HepG2 (cell line): ENCODE results near the gene PTPRF. TPM values are rescaled to one million over a fixed set of nuclear protein-coding genes. Genes with fewer than 3 reads are reported as not detected.

Source experiments
- CBX1 ChIP-seq: IDR thresholded peaks from one replicate; pipeline ENCODE4 v1.6.1; 2016; ENCODE audit warnings: antibody characterized with exemption, low read depth
- DMTF1 ChIP-seq: sonication (generic); formaldehyde crosslinking; IDR thresholded peaks from 2 replicates; pipeline ENCODE4 v1.4.0; 2020; ENCODE audit warnings: mild to moderate bottlenecking, missing genetic modification reagents
- E2F2 ChIP-seq: sonication (generic); formaldehyde crosslinking; IDR thresholded peaks from 2 replicates; pipeline ENCODE4 v1.4.0; 2020; ENCODE audit warnings: missing genetic modification reagents, borderline replicate concordance
- ELF3 ChIP-seq: IDR thresholded peaks from 2 replicates; pipeline ENCODE4 v1.6.1; 2016; ENCODE audit warnings: missing genetic modification reagents, missing compliant biosample characterization
- FOXO1 ChIP-seq: sonication (generic); formaldehyde crosslinking; IDR thresholded peaks from 2 replicates; pipeline ENCODE4 v1.4.0; 2020; ENCODE audit warnings: missing genetic modification reagents
- GABPA ChIP-seq, 2 experiments: IDR thresholded peaks; 2 replicates each; pipeline ENCODE4 v1.6.1; 2011 to 2016; ENCODE audit warnings: low read depth in 2 of 2, low read length in 1 of 2, missing biosample characterization in 1 of 2, missing genetic modification characterization in 1 of 2
- HDAC1 ChIP-seq: sonication (generic); formaldehyde crosslinking; IDR thresholded peaks from 2 replicates; pipeline ENCODE4 v1.5.1; 2020; ENCODE audit warnings: mild to moderate bottlenecking, missing genetic modification reagents
- HOXA7 ChIP-seq: sonication (generic); formaldehyde crosslinking; IDR thresholded peaks from 2 replicates; pipeline ENCODE4 v1.8.1; 2022; ENCODE audit warnings: mild to moderate bottlenecking, missing genetic modification reagents, moderate library complexity
- MAFG ChIP-seq: sonication (generic); formaldehyde crosslinking; IDR thresholded peaks from 2 replicates; pipeline ENCODE4 v1.5.1; 2020; ENCODE audit warnings: mild to moderate bottlenecking, missing genetic modification reagents
- TBL1XR1 ChIP-seq: fragments of 150-350 bp; IDR thresholded peaks from 2 replicates; pipeline ENCODE4 v1.6.1; 2014; ENCODE audit warnings: borderline replicate concordance, low read length; ENCODE audit not compliant: partially characterized antibody
- ZNF260 ChIP-seq: sonication (generic); formaldehyde crosslinking; IDR thresholded peaks from 2 replicates; pipeline ENCODE4 v1.4.0; 2020; ENCODE audit warnings: missing genetic modification reagents, low read depth, mild to moderate bottlenecking, borderline replicate concordance
- ZNF776 ChIP-seq: sonication (generic); formaldehyde crosslinking; IDR thresholded peaks from 2 replicates; pipeline ENCODE4 v1.4.0; 2020; ENCODE audit warnings: mild to moderate bottlenecking, missing genetic modification reagents
- ZSCAN20 ChIP-seq: sonication (generic); formaldehyde crosslinking; IDR thresholded peaks from 2 replicates; pipeline ENCODE4 v1.4.0; 2020; ENCODE audit warnings: missing genetic modification reagents, mild to moderate bottlenecking, borderline replicate concordance
- polyA plus RNA-seq, 8 experiments: library from polyadenylated mRNA; depleted of rRNA in 3 of 8; stranded (reverse) in 7 of 8; unstranded in 1 of 8; fragments of >200 nt; fragmentation: Illumina TruSeq in 4 of 8; extraction: Trizol in 4 of 8; gene quantifications; 2 replicates each; pipeline versions ENCODE4 v1.2.1 to v1.2.3, GENCODE V29; 2011 to 2016; ENCODE audit warnings: low read depth in 4 of 8, missing spikeins in 1 of 8, mixed read lengths in 1 of 8; ENCODE audit not compliant: insufficient read depth in 1 of 8
- total RNA-seq, 5 experiments: library from RNA; depleted of rRNA; stranded (reverse); fragments of >200 nt; fragmentation: Illumina TruSeq; extraction: Trizol; gene quantifications; 2 replicates each; pipeline ENCODE4 v1.2.3, GENCODE V29; 2016; ENCODE audit warnings: low read depth in 1 of 5
- TF ChIP-seq, protein P1 (sequence below): sonication (generic); formaldehyde crosslinking; IDR thresholded peaks from 2 replicates; pipeline ENCODE4 v1.4.0; 2020; ENCODE audit warnings: missing genetic modification reagents, borderline replicate concordance
- TF ChIP-seq, protein P2 (sequence below): sonication (generic); formaldehyde crosslinking; IDR thresholded peaks from 2 replicates; pipeline ENCODE4 v1.5.1; 2020; ENCODE audit warnings: missing genetic modification reagents, mild to moderate bottlenecking, borderline replicate concordance
- TF ChIP-seq, protein P3 (sequence below): sonication (generic); formaldehyde crosslinking; IDR thresholded peaks from 2 replicates; pipeline ENCODE4 v1.5.0; 2020; ENCODE audit warnings: missing genetic modification reagents, mild to moderate bottlenecking, borderline replicate concordance
- TF ChIP-seq, protein P4 (sequence below): sonication (generic); formaldehyde crosslinking; IDR thresholded peaks from 2 replicates; pipeline ENCODE4 v1.4.0; 2020; ENCODE audit warnings: missing genetic modification reagents

PTPRF gene
- total and polyA plus RNA-seq, 2 of the 13 experiments (the other 11 are each of a cell fraction or from before 2014, with no cell fraction given) = 55.9 to 167 TPM

DNA sequence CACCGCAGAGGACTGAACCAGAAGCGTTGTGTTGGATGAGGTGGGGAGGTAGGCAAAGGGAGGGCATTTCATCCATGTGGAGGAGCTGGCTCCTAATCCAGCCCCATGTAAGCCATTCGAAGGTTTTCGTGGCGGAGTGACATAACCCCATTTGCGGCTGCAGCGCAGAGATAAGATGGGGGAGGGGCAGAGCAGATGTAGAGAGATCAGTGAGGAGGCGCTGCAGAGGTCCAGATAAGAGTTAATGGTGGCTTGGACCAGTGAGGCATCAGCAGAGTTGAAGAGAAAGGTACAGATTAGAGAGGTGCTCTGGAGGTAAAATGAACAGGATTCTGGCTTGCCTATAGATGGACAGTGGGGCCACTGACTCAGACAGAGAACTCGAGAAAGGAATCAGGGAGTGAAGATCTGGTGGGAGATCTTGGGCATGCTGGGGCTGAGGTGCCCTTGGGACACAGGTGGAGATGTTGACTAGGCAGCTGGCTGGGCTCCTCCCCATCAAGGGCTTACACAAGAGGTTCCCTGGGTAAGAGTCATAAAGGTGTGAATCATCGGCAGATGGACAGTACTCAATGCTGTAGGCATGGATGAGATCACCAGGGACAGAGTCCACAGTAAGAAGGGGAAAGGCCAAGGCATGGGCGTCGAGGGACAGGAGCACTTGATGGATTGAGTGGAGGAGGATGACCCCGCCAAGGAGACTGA is 7.8 kb upstream of the PTPRF start (continued):
- TF ChIP-seq E2F2 (no peak), MAFG (no peak), CBX1 (no peak), HOXA7 (CRISPR knock-in tag) (no peak), ZNF260 (CRISPR knock-in tag) (no peak), ZNF776 (CRISPR knock-in tag) (no peak), DMTF1 (CRISPR knock-in tag) (no peak), TBL1XR1 (no peak), ELF3 (CRISPR knock-in tag) (peak; percentile 50), HDAC1 (CRISPR knock-in tag) (peak; percentile 58; the same call in 1 of the 2 replicates), GABPA (IDR thresholded peaks at IDR 0.05; ENCODE audit: low read depth, low read length) (no peak), GABPA (CRISPR knock-in tag; IDR thresholded peaks at IDR 0.05; ENCODE audit: low read depth) (no peak), ZSCAN20 (CRISPR knock-in tag) (no peak), FOXO1 (CRISPR knock-in tag) (peak; percentile 25; the same call in 1 of the 2 replicates)
- TF ChIP-seq, protein P1, sequence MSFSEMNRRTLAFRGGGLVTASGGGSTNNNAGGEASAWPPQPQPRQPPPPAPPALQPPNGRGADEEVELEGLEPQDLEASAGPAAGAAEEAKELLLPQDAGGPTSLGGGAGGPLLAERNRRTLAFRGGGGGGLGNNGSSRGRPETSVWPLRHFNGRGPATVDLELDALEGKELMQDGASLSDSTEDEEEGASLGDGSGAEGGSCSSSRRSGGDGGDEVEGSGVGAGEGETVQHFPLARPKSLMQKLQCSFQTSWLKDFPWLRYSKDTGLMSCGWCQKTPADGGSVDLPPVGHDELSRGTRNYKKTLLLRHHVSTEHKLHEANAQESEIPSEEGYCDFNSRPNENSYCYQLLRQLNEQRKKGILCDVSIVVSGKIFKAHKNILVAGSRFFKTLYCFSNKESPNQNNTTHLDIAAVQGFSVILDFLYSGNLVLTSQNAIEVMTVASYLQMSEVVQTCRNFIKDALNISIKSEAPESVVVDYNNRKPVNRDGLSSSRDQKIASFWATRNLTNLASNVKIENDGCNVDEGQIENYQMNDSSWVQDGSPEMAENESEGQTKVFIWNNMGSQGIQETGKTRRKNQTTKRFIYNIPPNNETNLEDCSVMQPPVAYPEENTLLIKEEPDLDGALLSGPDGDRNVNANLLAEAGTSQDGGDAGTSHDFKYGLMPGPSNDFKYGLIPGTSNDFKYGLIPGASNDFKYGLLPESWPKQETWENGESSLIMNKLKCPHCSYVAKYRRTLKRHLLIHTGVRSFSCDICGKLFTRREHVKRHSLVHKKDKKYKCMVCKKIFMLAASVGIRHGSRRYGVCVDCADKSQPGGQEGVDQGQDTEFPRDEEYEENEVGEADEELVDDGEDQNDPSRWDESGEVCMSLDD (CRISPR knock-in tag) = no peak
- TF ChIP-seq, protein P2, sequence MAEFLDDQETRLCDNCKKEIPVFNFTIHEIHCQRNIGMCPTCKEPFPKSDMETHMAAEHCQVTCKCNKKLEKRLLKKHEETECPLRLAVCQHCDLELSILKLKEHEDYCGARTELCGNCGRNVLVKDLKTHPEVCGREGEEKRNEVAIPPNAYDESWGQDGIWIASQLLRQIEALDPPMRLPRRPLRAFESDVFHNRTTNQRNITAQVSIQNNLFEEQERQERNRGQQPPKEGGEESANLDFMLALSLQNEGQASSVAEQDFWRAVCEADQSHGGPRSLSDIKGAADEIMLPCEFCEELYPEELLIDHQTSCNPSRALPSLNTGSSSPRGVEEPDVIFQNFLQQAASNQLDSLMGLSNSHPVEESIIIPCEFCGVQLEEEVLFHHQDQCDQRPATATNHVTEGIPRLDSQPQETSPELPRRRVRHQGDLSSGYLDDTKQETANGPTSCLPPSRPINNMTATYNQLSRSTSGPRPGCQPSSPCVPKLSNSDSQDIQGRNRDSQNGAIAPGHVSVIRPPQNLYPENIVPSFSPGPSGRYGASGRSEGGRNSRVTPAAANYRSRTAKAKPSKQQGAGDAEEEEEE (CRISPR knock-in tag) = no peak
- TF ChIP-seq, protein P3, sequence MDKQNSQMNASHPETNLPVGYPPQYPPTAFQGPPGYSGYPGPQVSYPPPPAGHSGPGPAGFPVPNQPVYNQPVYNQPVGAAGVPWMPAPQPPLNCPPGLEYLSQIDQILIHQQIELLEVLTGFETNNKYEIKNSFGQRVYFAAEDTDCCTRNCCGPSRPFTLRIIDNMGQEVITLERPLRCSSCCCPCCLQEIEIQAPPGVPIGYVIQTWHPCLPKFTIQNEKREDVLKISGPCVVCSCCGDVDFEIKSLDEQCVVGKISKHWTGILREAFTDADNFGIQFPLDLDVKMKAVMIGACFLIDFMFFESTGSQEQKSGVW (CRISPR knock-in tag) = no peak
- TF ChIP-seq, protein P4, sequence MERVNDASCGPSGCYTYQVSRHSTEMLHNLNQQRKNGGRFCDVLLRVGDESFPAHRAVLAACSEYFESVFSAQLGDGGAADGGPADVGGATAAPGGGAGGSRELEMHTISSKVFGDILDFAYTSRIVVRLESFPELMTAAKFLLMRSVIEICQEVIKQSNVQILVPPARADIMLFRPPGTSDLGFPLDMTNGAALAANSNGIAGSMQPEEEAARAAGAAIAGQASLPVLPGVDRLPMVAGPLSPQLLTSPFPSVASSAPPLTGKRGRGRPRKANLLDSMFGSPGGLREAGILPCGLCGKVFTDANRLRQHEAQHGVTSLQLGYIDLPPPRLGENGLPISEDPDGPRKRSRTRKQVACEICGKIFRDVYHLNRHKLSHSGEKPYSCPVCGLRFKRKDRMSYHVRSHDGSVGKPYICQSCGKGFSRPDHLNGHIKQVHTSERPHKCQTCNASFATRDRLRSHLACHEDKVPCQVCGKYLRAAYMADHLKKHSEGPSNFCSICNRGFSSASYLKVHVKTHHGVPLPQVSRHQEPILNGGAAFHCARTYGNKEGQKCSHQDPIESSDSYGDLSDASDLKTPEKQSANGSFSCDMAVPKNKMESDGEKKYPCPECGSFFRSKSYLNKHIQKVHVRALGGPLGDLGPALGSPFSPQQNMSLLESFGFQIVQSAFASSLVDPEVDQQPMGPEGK (CRISPR knock-in tag) = no peak
